LNCAP (cell line): Measurements from ENCODE around the gene ZP4.

Source experiments
- TF ChIP-seq, protein P1 (sequence below): fragments of 450-650 bp; IDR thresholded peaks from 2 replicates; pipeline ENCODE4 v1.5.1; 2017; ENCODE audit warnings: mild to moderate bottlenecking

ZP4 gene

DNA sequence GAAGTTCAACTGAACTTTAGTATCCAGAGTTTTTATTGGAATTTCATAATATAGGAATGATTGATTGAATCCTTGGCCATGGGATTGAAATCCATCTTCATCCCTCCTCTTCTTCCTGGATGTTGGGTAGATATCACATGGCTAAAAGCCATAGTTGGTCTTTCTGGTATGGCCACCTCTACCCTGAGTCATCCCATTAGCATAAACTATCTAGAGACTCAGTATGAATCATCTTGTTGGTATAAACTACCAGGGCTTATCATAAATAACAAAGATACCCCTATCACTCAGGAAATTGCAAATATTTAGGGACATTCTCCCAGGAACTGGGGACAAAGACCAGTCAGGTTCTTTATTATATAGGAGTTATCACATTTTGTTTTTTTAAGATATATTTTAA lies 21.2 kb upstream of the ZP4 start:
- TF ChIP-seq, protein P1, sequence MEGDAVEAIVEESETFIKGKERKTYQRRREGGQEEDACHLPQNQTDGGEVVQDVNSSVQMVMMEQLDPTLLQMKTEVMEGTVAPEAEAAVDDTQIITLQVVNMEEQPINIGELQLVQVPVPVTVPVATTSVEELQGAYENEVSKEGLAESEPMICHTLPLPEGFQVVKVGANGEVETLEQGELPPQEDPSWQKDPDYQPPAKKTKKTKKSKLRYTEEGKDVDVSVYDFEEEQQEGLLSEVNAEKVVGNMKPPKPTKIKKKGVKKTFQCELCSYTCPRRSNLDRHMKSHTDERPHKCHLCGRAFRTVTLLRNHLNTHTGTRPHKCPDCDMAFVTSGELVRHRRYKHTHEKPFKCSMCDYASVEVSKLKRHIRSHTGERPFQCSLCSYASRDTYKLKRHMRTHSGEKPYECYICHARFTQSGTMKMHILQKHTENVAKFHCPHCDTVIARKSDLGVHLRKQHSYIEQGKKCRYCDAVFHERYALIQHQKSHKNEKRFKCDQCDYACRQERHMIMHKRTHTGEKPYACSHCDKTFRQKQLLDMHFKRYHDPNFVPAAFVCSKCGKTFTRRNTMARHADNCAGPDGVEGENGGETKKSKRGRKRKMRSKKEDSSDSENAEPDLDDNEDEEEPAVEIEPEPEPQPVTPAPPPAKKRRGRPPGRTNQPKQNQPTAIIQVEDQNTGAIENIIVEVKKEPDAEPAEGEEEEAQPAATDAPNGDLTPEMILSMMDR = no peak

DNA sequence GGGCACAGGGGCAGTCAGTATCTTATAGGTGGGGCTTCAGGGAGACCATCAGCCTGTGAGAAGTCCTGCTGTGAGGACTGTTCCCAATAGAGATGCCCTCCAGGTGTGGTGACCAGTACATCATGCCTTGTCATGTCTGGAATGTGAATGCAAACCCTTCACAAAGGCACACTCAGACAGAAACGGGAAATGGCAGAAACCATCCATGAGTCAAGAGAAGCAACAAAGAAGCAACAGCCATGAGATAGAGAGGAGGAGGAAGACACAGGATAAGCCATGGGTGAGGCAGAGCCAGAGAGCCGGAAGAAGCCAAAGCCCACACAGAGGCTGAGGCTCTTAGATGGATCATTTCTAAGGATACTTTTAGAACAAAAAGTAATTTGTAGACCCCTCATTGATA lies 20.1 kb upstream of the ZP4 start:
- TF ChIP-seq, protein P1 = no peak

DNA sequence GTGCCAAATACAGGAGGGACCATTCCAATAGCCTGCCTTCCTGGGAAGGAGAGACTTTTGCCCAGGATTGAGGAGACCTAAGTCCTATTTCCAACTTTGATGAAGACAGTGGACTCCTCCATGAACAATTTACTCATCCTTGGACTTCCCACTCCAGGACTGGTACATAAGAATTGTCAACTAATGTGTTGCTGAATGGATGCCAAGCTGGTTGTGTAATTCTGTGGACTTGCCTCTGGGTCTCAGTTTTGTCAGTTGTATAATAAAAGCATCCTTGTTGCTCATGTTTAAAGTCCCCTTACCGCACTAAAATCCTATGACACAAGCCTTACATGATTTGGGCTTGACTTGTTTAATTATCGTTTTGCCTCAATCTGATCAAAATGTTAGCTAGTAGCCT lies 13.2 kb upstream of the ZP4 start:
- TF ChIP-seq, protein P1 = no peak

DNA sequence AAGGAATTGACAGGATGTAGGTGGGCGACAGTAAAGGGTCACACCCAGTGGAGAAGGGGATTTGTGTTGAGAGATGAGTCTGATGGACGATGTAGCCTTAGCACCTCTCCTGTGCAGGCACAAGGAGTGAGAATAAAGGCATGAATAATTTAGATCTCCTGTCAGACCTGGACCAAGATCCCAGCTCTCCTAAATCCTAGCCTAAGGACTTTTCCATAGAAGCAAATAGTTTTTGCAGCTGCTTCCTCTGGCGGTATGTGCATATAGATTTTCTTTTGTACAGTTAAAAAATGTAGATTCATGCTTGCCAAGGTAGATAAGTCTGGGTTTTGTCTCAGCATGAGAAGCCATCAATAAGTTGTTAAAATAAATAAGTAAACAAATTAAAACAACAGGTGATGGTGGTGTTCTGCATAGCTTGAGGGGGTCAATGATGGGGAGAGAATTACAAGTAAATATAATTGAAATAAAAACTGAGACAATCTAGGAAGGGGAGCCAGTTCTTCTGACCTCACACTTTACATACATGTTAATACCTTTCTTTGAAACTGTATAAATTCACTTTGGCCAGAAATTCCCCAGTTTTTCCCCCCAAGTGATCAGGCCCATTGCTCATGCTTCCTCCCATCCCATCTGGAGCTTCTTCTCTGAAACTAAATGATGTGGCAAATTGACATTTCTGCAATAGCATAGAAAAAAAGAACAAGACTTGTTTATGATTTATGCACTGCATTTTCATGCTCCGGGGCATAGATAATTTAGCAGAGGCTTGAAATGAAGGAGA lies 12.4 kb upstream of the ZP4 start:
- TF ChIP-seq, protein P1 = no peak

DNA sequence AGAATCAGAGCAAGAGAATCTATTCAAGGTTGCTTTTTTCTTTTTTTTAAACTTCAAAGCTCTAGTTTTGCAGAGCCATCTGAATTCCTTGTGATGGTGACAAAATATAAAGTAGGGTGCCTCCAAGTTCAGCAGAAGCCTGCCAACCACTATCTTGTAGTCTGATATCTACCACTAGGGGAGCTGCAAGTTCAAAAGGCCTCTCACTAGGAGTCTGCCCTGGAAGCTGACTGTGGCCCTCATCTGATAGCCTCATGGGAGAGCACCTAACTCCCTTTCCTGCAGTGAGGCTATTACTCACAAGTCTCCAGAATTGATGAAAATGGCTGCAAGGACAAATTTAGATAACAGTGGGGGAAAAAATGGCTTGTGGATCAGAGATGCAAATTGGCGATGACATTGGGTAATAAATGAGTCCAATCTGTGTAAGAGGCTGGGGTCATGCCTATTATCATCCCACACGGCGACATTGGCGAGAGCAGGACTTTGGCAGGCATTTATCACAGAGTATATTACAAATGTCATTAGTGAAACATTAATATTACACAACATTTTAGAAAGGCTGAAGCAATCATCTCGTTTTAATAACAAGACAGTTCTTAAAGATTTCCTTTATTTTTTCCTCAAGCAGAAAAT lies 10.7 kb upstream of the ZP4 start:
- TF ChIP-seq, protein P1 = peak; percentile 67

DNA sequence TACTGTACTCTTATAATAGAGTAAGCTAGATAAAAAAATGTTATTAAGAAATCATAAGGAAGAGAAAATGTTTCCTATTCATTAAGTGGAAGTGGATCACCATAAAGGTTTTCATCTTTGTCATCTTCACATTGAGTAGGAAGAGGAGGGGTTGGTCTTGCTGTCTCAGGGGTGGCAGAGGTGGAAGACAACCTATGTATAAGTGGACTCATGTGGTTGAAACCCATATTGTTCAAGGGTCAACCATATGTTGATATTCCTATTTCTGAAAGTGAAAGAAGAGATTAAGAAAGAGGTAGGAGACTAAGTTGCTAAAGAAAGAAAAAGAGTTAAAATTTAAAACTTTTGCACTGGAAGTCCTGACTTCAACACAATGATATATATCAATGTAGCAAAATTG lies 4.9 kb upstream of the ZP4 start:
- TF ChIP-seq, protein P1 = no peak

DNA sequence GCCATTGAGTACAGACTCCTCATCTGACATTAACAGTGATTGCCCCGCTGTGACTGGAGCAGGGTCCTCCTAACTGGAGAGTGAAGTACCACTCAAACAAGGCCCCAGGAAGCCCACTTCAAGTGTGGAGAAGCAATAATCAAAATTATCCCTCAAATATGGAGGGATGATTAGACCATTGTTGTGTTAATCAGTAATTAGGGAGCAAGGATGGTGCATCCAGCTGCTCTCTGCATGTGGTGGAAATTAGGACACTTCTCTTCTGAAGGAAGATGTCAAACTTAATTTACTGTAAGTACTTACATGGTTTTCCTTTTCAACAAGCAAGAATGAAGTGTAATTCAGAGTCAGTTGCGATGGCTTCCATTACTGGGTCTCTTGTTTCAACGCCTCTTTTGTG lies 3.4 kb upstream of the ZP4 start:
- TF ChIP-seq, protein P1 = no peak
